WTC11 (cell line): ENCODE results near the gene TRAPPC11.

Source experiments
- ELF4 ChIP-seq: sonication (generic); formaldehyde crosslinking; IDR thresholded peaks from 2 replicates; pipeline ENCODE4 v1.8.1; 2022; ENCODE audit warnings: low read depth, mild to moderate bottlenecking, moderate library complexity, missing genetic modification reagents
- SMAD4 ChIP-seq: sonication (generic); formaldehyde crosslinking; IDR thresholded peaks from 2 replicates; pipeline ENCODE4 v1.8.0; 2022; ENCODE audit warnings: mild to moderate bottlenecking, missing genetic modification reagents
- TEAD1 ChIP-seq: sonication (generic); formaldehyde crosslinking; IDR thresholded peaks from 2 replicates; pipeline ENCODE4 v1.8.0; 2022; ENCODE audit warnings: mild to moderate bottlenecking, missing genetic modification reagents
- TP53 ChIP-seq: sonication (generic); formaldehyde crosslinking; IDR thresholded peaks from 2 replicates; pipeline ENCODE4 v1.8.1; 2023; ENCODE audit warnings: mild to moderate bottlenecking, missing genetic modification reagents

DNA sequence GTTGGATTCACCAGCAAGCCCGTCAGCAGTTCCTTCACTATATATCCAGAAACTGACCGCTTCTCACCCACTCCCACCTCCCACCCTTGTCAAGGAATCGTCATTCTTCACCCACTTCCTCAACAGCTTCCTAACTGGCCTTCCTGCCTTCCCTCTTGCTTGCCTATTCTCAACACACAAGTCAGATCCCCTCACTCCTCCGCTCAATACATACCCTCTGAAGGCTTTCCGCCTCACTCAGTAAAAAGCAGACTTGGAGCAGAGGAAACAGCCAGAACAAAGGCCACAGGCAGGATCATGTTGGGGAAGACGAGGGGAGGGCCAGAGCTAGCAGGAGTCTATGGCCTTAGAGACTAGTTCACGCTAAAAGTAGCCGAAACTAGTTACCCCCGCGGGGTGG is 23.8 kb upstream of the TRAPPC11 start:
- TF ChIP-seq TEAD1 (no peak), TP53 (CRISPR knock-in tag) (no peak), ELF4 (CRISPR knock-in tag) (no peak), SMAD4 (CRISPR knock-in tag) (no peak)
